K562 (cell line): ENCODE measurements around the gene ASIC1. TPM values are rescaled to one million over a fixed set of nuclear protein-coding genes. Genes with fewer than 3 reads are reported as not detected.

Source experiments
- CHD1 ChIP-seq: fragments of 200-600 bp; sonication (generic); IDR thresholded peaks from one replicate; pipeline ENCODE4 v1.6.1; 2012; ENCODE audit warnings: mild to moderate bottlenecking, moderate library complexity, low read length, inconsistent platforms
- CREM ChIP-seq: IDR thresholded peaks from 2 replicates; pipeline ENCODE4 v1.6.1; 2014; ENCODE audit warnings: antibody characterized with exemption, low read depth
- DMBX1 ChIP-seq: fragments of 250-450 bp; sonication (Bioruptor Pico); IDR thresholded peaks from 2 replicates; pipeline ENCODE4 v1.8.0; 2022; ENCODE audit warnings: inconsistent platforms, mild to moderate bottlenecking, moderate library complexity, borderline replicate concordance
- E2F6 ChIP-seq, 2 experiments: IDR thresholded peaks; 2 replicates each; pipeline ENCODE4 v1.6.1; 2011; ENCODE audit warnings: borderline replicate concordance in 1 of 2, control low read depth in 1 of 2, low read depth in 1 of 2, low read length in 1 of 2, mild to moderate bottlenecking in 1 of 2, mixed read lengths in 1 of 2, moderate library complexity in 1 of 2; ENCODE audit not compliant: insufficient read depth in 1 of 2, insufficient read length in 1 of 2, poor library complexity in 1 of 2, severe bottlenecking in 1 of 2; ENCODE audit errors: extremely low read depth in 1 of 2
- LEF1 ChIP-seq: fragments of 450-650 bp; IDR thresholded peaks from 2 replicates; pipeline ENCODE4 v1.6.1; 2016; ENCODE audit warnings: mild to moderate bottlenecking
- MBD2 ChIP-seq: sonication (generic); IDR thresholded peaks from 2 replicates; pipeline ENCODE4 v1.6.1; 2016; ENCODE audit warnings: low read depth, borderline replicate concordance
- NCOA1 ChIP-seq: fragments of 450-650 bp; IDR thresholded peaks from 2 replicates; pipeline ENCODE4 v1.6.1; 2016; ENCODE audit warnings: low read depth
- NR3C1 ChIP-seq: sonication (generic); formaldehyde crosslinking; IDR thresholded peaks from 2 replicates; pipeline ENCODE4 v1.8.1; 2022; ENCODE audit warnings: missing genetic modification reagents
- PRDM10 ChIP-seq: fragments of 450-650 bp; IDR thresholded peaks from 2 replicates; pipeline ENCODE4 v1.6.1; 2018; ENCODE audit not compliant: partially characterized antibody
- PTBP1 ChIP-seq: fragments of 200-400 bp; formaldehyde crosslinking; IDR thresholded peaks from 2 replicates; pipeline ENCODE4 v1.6.1; 2017; ENCODE audit warnings: low read depth, low read length
- SUPT5H ChIP-seq: fragments of 450-650 bp; IDR thresholded peaks from 2 replicates; pipeline ENCODE4 v1.6.1; 2016
- TAF9B ChIP-seq: fragments of 450-650 bp; IDR thresholded peaks from 2 replicates; pipeline ENCODE4 v1.6.1; 2018; ENCODE audit warnings: mild to moderate bottlenecking; ENCODE audit not compliant: partially characterized antibody
- ZBTB40 ChIP-seq, 2 experiments: fragments of 450-650 bp in 1 of 2; sonication (generic) in 1 of 2; formaldehyde crosslinking in 1 of 2; IDR thresholded peaks; 2 replicates each; pipeline versions ENCODE4 v1.7.1 to v1.9.0; 2016 to 2022; ENCODE audit warnings: inconsistent platforms in 1 of 2, mild to moderate bottlenecking in 1 of 2, missing genetic modification reagents in 1 of 2
- ZNF239 ChIP-seq: fragments of 250-450 bp; sonication (Bioruptor Pico); IDR thresholded peaks from 2 replicates; pipeline ENCODE4 v1.4.0; 2020; ENCODE audit warnings: mild to moderate bottlenecking
- polyA plus RNA-seq, 8 experiments: library from polyadenylated mRNA; depleted of rRNA in 4 of 8; stranded (reverse) in 5 of 8; unstranded in 3 of 8; fragments of >200 nt; fragmentation: Nextera tagmentation in 2 of 8; fragmentation: Illumina TruSeq in 1 of 8; extraction: Ambion mirVana in 2 of 8; extraction: Trizol in 1 of 8; gene quantifications; 2 replicates each; pipeline versions ENCODE4 v1.2.1 to v1.2.3, GENCODE V29; 2011 to 2014; ENCODE audit warnings: inconsistent platforms in 1 of 8, missing spikeins in 1 of 8
- total RNA-seq, 7 experiments: library from RNA; depleted of rRNA in 6 of 7; stranded (reverse); fragments of >200 nt in 6 of 7; fragmentation: Illumina TruSeq in 2 of 7; extraction: Trizol in 2 of 7; gene quantifications; 2 replicates each; pipeline versions ENCODE4 v1.2.1 to v1.2.3, GENCODE V29; 2011 to 2021; ENCODE audit warnings: low replicate concordance in 1 of 7

ASIC1 gene
- total and polyA plus RNA-seq, 9 of the 15 experiments (the other 6 are each of a cell fraction or from before 2014, with no cell fraction given) = 0.01 to 1.7 (median 0.45) TPM

GRCh38 chr12:50050410-50051098 lies 6.8 kb upstream of the ASIC1 start (continued):
- no peak for TF ChIP-seq PTBP1
- peak; percentile 16 for TF ChIP-seq PRDM10
- no peak for TF ChIP-seq SUPT5H
- TF ChIP-seq ZNF239 (CRISPR knock-in tag) = 0 out of 2 replicates have a peak, but pooled peaks have one; percentile 32
- TF ChIP-seq E2F6 (IDR thresholded peaks at IDR 0.05; ENCODE audit: borderline replicate concordance in 1 of 2, extremely low read depth in 1 of 2, insufficient read depth in 1 of 2, insufficient read length in 1 of 2, low read depth in 1 of 2, low read length in 1 of 2, poor library complexity in 1 of 2, severe bottlenecking in 1 of 2) = no peak
- TF ChIP-seq NCOA1 = peak; percentile 68; the same call in 1 of the 2 replicates
- TF ChIP-seq MBD2 = no peak
- TF ChIP-seq DMBX1 (CRISPR knock-in tag) = peak; percentile 94
- no peak for TF ChIP-seq CHD1
- TF ChIP-seq CREM = peak; percentile 76; the same call in 1 of the 2 replicates
- TF ChIP-seq ZBTB40 (IDR thresholded peaks at IDR 0.05) = peak; percentile 57
- TF ChIP-seq ZBTB40 (CRISPR knock-in tag; IDR thresholded peaks at IDR 0.05) = no peak
- no peak for TF ChIP-seq NR3C1
- TF ChIP-seq TAF9B = no peak
- peak; percentile 80 for TF ChIP-seq LEF1
